Muscle layer of duodenum (tissue), 2 donors: ENCODE measurements around the gene RABGAP1L.
"Not testable (repeated sequence)": the region's sequence is repeated elsewhere in the genome, so short reads cannot be mapped to it uniquely, and the experiment has no call there.

Source experiments
- H3K27ac ChIP-seq: one replicate; pipeline ENCODE4 v1.7.0; 2013; ENCODE audit warnings: mild to moderate bottlenecking, low read length
- H3K27me3 ChIP-seq: one replicate; pipeline ENCODE4 v1.7.0; 2013; ENCODE audit warnings: low read depth, mild to moderate bottlenecking, control low read depth, low read length
- H3K36me3 ChIP-seq, 2 donors: one replicate each; pipeline ENCODE4 v1.7.0; 2013; ENCODE audit warnings: low read length in 2 of 2, control low read depth in 1 of 2, mild to moderate bottlenecking in 1 of 2; ENCODE audit not compliant: insufficient read depth in 2 of 2, control insufficient read depth in 1 of 2
- H3K4me1 ChIP-seq, 2 donors: one replicate each; pipeline ENCODE4 v1.7.0; 2013; ENCODE audit warnings: low read length in 2 of 2, mild to moderate bottlenecking in 2 of 2, control low read depth in 1 of 2, moderate library complexity in 1 of 2; ENCODE audit not compliant: insufficient read depth in 2 of 2, control insufficient read depth in 1 of 2
- H3K4me3 ChIP-seq, 2 donors: one replicate each; pipeline ENCODE4 v1.7.0; 2013; ENCODE audit warnings: low read length in 2 of 2, low read depth in 1 of 2, mild to moderate bottlenecking in 1 of 2
- H3K9me3 ChIP-seq, 2 donors: one replicate each; pipeline ENCODE4 v1.7.0; 2013; ENCODE audit warnings: low read length in 2 of 2, control low read depth in 1 of 2, mild to moderate bottlenecking in 1 of 2; ENCODE audit not compliant: control insufficient read depth in 1 of 2
- donor health status: healthy.

RABGAP1L gene

GRCh38 chr1:174701565-174701964 is 542.2 kb downstream of the RABGAP1L start:
- H3K27me3 ChIP-seq = no peaks in the 10 kb centered on the region
- no peaks in the 10 kb centered on the region for H3K36me3 ChIP-seq
- H3K9me3 ChIP-seq = no peaks in the 10 kb centered on the region
- H3K4me1 ChIP-seq = no peaks in the 10 kb centered on the region
- no peak overlapping the region for H3K4me3 ChIP-seq
- H3K27ac ChIP-seq = no peak overlapping the region

GRCh38 chr1:174702011-174702410 is 542.7 kb downstream of the RABGAP1L start:
- no peaks in the 10 kb centered on the region for H3K9me3 ChIP-seq
- H3K27me3 ChIP-seq = no peaks in the 10 kb centered on the region
- no peaks in the 10 kb centered on the region for H3K4me1 ChIP-seq
- no peak overlapping the region for H3K4me3 ChIP-seq
- H3K27ac ChIP-seq = no peak overlapping the region
- H3K36me3 ChIP-seq = no peaks in the 10 kb centered on the region

GRCh38 chr1:174703309-174703708 is 544.0 kb downstream of the RABGAP1L start:
- Histone ChIP-seq H3K4me1 (no peaks in the 10 kb centered on the region), H3K4me3 (no peak overlapping the region), H3K36me3 (no peaks in the 10 kb centered on the region), H3K27ac (no peak overlapping the region), H3K27me3 (no peaks in the 10 kb centered on the region), H3K9me3 (no peaks in the 10 kb centered on the region)

- H3K9me3 ChIP-seq = no peaks in the 10 kb centered on the region
- no peaks in the 10 kb centered on the region for H3K27me3 ChIP-seq
- no peak overlapping the region for H3K27ac ChIP-seq
- peaks cover 0 to 4% of the 10 kb centered on the region in 2 donors for H3K36me3 ChIP-seq
- H3K4me1 ChIP-seq = no peaks in the 10 kb centered on the region
- no peak overlapping the region for H3K4me3 ChIP-seq
Observed at GRCh38 chr1:174704300-174704699, 545.0 kb downstream of the RABGAP1L start.

- Histone ChIP-seq H3K9me3 (no peaks in the 10 kb centered on the region), H3K4me1 (no peaks in the 10 kb centered on the region), H3K27ac (no peak overlapping the region), H3K4me3 (no peak overlapping the region), H3K27me3 (no peaks in the 10 kb centered on the region), H3K36me3 (peaks cover 0 to 6% of the 10 kb centered on the region in 2 donors)
Observed at GRCh38 chr1:174710868-174711845, 551.8 kb downstream of the RABGAP1L start.

- not testable (repeated sequence) for H3K36me3 ChIP-seq, H3K9me3 ChIP-seq, H3K27ac ChIP-seq, H3K4me1 ChIP-seq, H3K27me3 ChIP-seq, H3K4me3 ChIP-seq
Observed at GRCh38 chr1:174711848-174712247, 552.5 kb downstream of the RABGAP1L start.

GRCh38 chr1:174712541-174712940 is 553.2 kb downstream of the RABGAP1L start:
- Histone ChIP-seq H3K9me3 (no peaks in the 10 kb centered on the region), H3K4me1 (no peaks in the 10 kb centered on the region), H3K4me3 (no peak overlapping the region), H3K27me3 (no peaks in the 10 kb centered on the region), H3K36me3 (peaks cover 0 to 6% of the 10 kb centered on the region in 2 donors), H3K27ac (no peak overlapping the region)

GRCh38 chr1:174713796-174714195 is 554.5 kb downstream of the RABGAP1L start:
- Histone ChIP-seq H3K4me3 (no peak overlapping the region), H3K36me3 (peaks cover 0 to 4% of the 10 kb centered on the region in 2 donors), H3K9me3 (no peaks in the 10 kb centered on the region), H3K4me1 (no peaks in the 10 kb centered on the region), H3K27me3 (no peaks in the 10 kb centered on the region), H3K27ac (no peak overlapping the region)

GRCh38 chr1:174719194-174719593 is 559.9 kb downstream of the RABGAP1L start:
- Histone ChIP-seq H3K4me1 (no peaks in the 10 kb centered on the region), H3K27ac (no peak overlapping the region), H3K9me3 (no peaks in the 10 kb centered on the region), H3K4me3 (no peak overlapping the region), H3K36me3 (no peaks in the 10 kb centered on the region), H3K27me3 (no peaks in the 10 kb centered on the region)

GRCh38 chr1:174720618-174721017 is 561.3 kb downstream of the RABGAP1L start:
- Histone ChIP-seq H3K27ac (no peak overlapping the region), H3K36me3 (no peaks in the 10 kb centered on the region), H3K9me3 (no peaks in the 10 kb centered on the region), H3K4me1 (no peaks in the 10 kb centered on the region), H3K27me3 (no peaks in the 10 kb centered on the region), H3K4me3 (no peak overlapping the region)

GRCh38 chr1:174721246-174721645 is 561.9 kb downstream of the RABGAP1L start:
- no peaks in the 10 kb centered on the region for H3K4me1 ChIP-seq
- H3K4me3 ChIP-seq = no peak overlapping the region
- no peaks in the 10 kb centered on the region for H3K36me3 ChIP-seq
- H3K9me3 ChIP-seq = no peaks in the 10 kb centered on the region
- no peaks in the 10 kb centered on the region for H3K27me3 ChIP-seq
- H3K27ac ChIP-seq = no peak overlapping the region

GRCh38 chr1:174723816-174724215 is 564.5 kb downstream of the RABGAP1L start:
- Histone ChIP-seq H3K36me3 (no peaks in the 10 kb centered on the region), H3K4me3 (no peak overlapping the region), H3K9me3 (no peaks in the 10 kb centered on the region), H3K27ac (no peak overlapping the region), H3K27me3 (no peaks in the 10 kb centered on the region), H3K4me1 (no peaks in the 10 kb centered on the region)
